IMR-90 (cell line): ENCODE measurements around the gene ARL5C.

Source experiments
- CTCF ChIP-seq: conservative IDR thresholded peaks from 2 replicates; pipeline ENCODE4 v1.5.1; 2012; ENCODE audit warnings: mild to moderate bottlenecking, low read depth, low read length, improper control_type of control experiment
- MAFK ChIP-seq: IDR thresholded peaks from 2 replicates; pipeline ENCODE4 v1.6.1; 2012; ENCODE audit warnings: low read depth, low read length, improper control_type of control experiment
- RAD21 ChIP-seq: IDR thresholded peaks from 2 replicates; pipeline ENCODE4 v1.6.1; 2012; ENCODE audit warnings: low read length, improper control_type of control experiment
- SMC3 ChIP-seq: fragments of 150-350 bp; IDR thresholded peaks from 2 replicates; pipeline ENCODE4 v1.6.1; 2016; ENCODE audit warnings: low read depth, mild to moderate bottlenecking, antibody characterized with exemption, low read length, moderate library complexity

GRCh38 chr17:39177256-39177655 is 11.3 kb upstream of the ARL5C start:
- TF ChIP-seq CTCF: no peak
- TF ChIP-seq SMC3: no peak
- TF ChIP-seq MAFK: no peak
- TF ChIP-seq RAD21: no peak
